HG02588 (cell line): ENCODE measurements around the gene SEMA5B.

Experiments used
- ATAC-seq: cut with Tn5 transposase; IDR thresholded peaks from one replicate; pipeline ENCODE4 v1.9.1; 2021; ENCODE audit warnings: mild to moderate bottlenecking, moderate library complexity; ENCODE audit not compliant: unreplicated experiment

SEMA5B gene

GRCh38 chr3:123060054-123060453 is 32.5 kb upstream of the SEMA5B start:
- ATAC-seq = no peak

- no peak for ATAC-seq
Measured at GRCh38 chr3:123058505-123058904, 30.9 kb upstream of the SEMA5B start.

- ATAC-seq = no peak
Measured at GRCh38 chr3:123055352-123055751, 27.8 kb upstream of the SEMA5B start.

- ATAC-seq = no peak
Measured at GRCh38 chr3:123054931-123055330, 27.4 kb upstream of the SEMA5B start.

GRCh38 chr3:123054109-123054778 is 26.7 kb upstream of the SEMA5B start:
- ATAC-seq = no peak

GRCh38 chr3:123053107-123053506 is 25.5 kb upstream of the SEMA5B start:
- ATAC-seq = no peak

GRCh38 chr3:123050666-123051065 is 23.1 kb upstream of the SEMA5B start:
- ATAC-seq = no peak

- no peak for ATAC-seq
Measured at GRCh38 chr3:123048480-123049237, 21.1 kb upstream of the SEMA5B start.

- ATAC-seq = no peak
Measured at GRCh38 chr3:123047062-123047319, 19.4 kb upstream of the SEMA5B start.

GRCh38 chr3:123046262-123047061 is 18.9 kb upstream of the SEMA5B start:
- no peak for ATAC-seq

GRCh38 chr3:123044981-123045763 is 17.6 kb upstream of the SEMA5B start:
- no peak for ATAC-seq

- ATAC-seq = no peak
Measured at GRCh38 chr3:123042413-123042812, 14.8 kb upstream of the SEMA5B start.

GRCh38 chr3:123039178-123039577 is 11.6 kb upstream of the SEMA5B start:
- ATAC-seq = no peak

- ATAC-seq = no peak
Measured at GRCh38 chr3:123038751-123039150, 11.2 kb upstream of the SEMA5B start.

- no peak for ATAC-seq
Measured at GRCh38 chr3:123037015-123037375, 9.4 kb upstream of the SEMA5B start.

GRCh38 chr3:123036352-123037014 is 8.9 kb upstream of the SEMA5B start:
- no peak for ATAC-seq

GRCh38 chr3:123034996-123035395 is 7.4 kb upstream of the SEMA5B start:
- ATAC-seq = no peak

GRCh38 chr3:123034120-123034519 is 6.6 kb upstream of the SEMA5B start:
- no peak for ATAC-seq

- no peak for ATAC-seq
Measured at GRCh38 chr3:123032057-123032456, 4.5 kb upstream of the SEMA5B start.

- ATAC-seq = no peak
Measured at GRCh38 chr3:123031051-123031450, 3.5 kb upstream of the SEMA5B start.
